ENCODE measurements around the gene OTUD1. TPM values are rescaled to one million over a fixed set of nuclear protein-coding genes. Genes with fewer than 3 reads are reported as not detected.

Gene OTUD1
- total and polyA plus RNA-seq, 2 of the 4 experiments (the other 2 are of a cell fraction): 1.3 to 1.4 TPM

DNA sequence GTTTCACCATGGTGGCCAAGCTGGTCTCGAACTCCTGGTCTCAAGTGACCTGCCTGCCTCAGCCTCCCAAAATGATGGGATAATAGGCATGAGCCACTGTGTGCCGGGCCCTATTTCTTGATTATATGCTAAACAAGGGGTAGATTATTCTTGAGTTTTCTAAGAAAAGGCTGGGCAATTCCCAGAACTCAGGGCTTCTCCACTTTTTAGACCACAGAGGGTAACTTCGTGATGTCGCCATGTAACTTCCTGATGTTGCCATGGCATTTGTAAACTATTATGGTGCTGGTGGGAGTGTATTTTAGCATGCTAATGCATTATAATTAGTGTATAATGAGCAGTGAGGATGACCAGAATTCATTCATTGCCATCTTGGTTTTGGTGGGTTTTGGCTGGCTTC lies 35.8 kb downstream of the OTUD1 start:
- H3K27me3 ChIP-seq (ENCODE audit: control insufficient read depth, insufficient read depth, low read length): peaks cover 1% of the 10 kb centered on the region
- H3K4me1 ChIP-seq (ENCODE audit: control insufficient read depth, insufficient read depth, low read length): no peaks in the 10 kb centered on the region
- H3K79me1 ChIP-seq (ENCODE audit: low read depth in 1 of 2, low read length in 2 of 2): no peaks in the 10 kb centered on the region
- no peak overlapping the region for H2AK5ac ChIP-seq (ENCODE audit: low read depth, low read length)
- no peak overlapping the region for H2BK5ac ChIP-seq (ENCODE audit: low read depth, low read length, poor library complexity, severe bottlenecking)
- WGBS, 2 experiments (ENCODE audit: extremely low coverage in 2 of 2, insufficient read length in 1 of 2): no CpG with 5 or more reads among the region's 4 CpGs
- no peaks in the 10 kb centered on the region for H4K20me1 ChIP-seq (ENCODE audit: insufficient read depth, low read length)
- no peak overlapping the region for H2AFZ ChIP-seq (replicated peaks; ENCODE audit: low read length, poor library complexity)
- BruUV-seq (replicated peaks): no TSS peak
- H4K91ac ChIP-seq (ENCODE audit: insufficient read depth, low read depth, low read length): no peak overlapping the region
- H3K9ac ChIP-seq (ENCODE audit: low read depth, low read length): no peak overlapping the region
- H3K14ac ChIP-seq (replicated peaks; ENCODE audit: low read depth, low read length): no peak overlapping the region
- no peak overlapping the region for H2AK9ac ChIP-seq (replicated peaks; ENCODE audit: low read depth, low read length, poor library complexity)
- H2BK20ac ChIP-seq (ENCODE audit: low read depth, low read length): no peak overlapping the region
- no peak overlapping the region for H3K4ac ChIP-seq (ENCODE audit: low read depth, low read length)
- no peak overlapping the region for H4K5ac ChIP-seq (ENCODE audit: low read depth, low read length)
- no peak overlapping the region for H3K56ac ChIP-seq (ENCODE audit: extremely low read depth, insufficient read depth, low read length)
- no peaks in the 10 kb centered on the region for H3K9me1 ChIP-seq (ENCODE audit: insufficient read depth, low read length)
- dilution Hi-C loops (cut with HindIII; ENCODE audit: low sequenced_read_pairs, unreplicated experiment): no loop called here
- no peak for TF ChIP-seq MAZ (IDR thresholded peaks at IDR 0.05; ENCODE audit: borderline replicate concordance, low read depth, low read length)
- no peak overlapping the region for H3K27ac ChIP-seq (ENCODE audit: insufficient read depth, low read length)
- POLR2A ChIA-PET (ENCODE audit: unreplicated experiment): no interaction called here
- H3K36me3 ChIP-seq (ENCODE audit: control insufficient read depth, insufficient read depth, low read length): no peaks in the 10 kb centered on the region
- CTCF ChIA-PET: no interaction called here
- DNase-seq: no peak
- H3K23ac ChIP-seq (ENCODE audit: low read depth, low read length): no peak overlapping the region
- no peak overlapping the region for H2BK15ac ChIP-seq (ENCODE audit: low read depth, low read length)
- in situ Hi-C loops (cut with MboI; ENCODE audit: low sequenced_read_pairs): no loop called here
- H3K4me2 ChIP-seq (ENCODE audit: low read depth, low read length): no peak overlapping the region
- no peak overlapping the region for H4K8ac ChIP-seq (ENCODE audit: low read depth in 2 of 2, low read length in 2 of 2)
- intact Hi-C loops (cut with micrococcal nuclease): no loop called here
- no peak overlapping the region for H3K4me3 ChIP-seq (ENCODE audit: insufficient read depth, low read depth, low read length)
- no peak for ATAC-seq (ENCODE audit: low read depth)
- H2BK120ac ChIP-seq (ENCODE audit: low read depth, low read length): no peak overlapping the region
- H3K9me3 ChIP-seq (ENCODE audit: control insufficient read depth, insufficient read depth, low read length): no peaks in the 10 kb centered on the region
- H3K18ac ChIP-seq (ENCODE audit: low read depth, low read length): no peak overlapping the region

Measured in IMR-90 (cell line).